PC-9 (cell line): ENCODE data around the gene TRIM24. TPM values are rescaled to one million over a fixed set of nuclear protein-coding genes. Genes with fewer than 3 reads are reported as not detected.
A peak's percentile ranks its signal among the peaks of the same experiment; 100 is the strongest.

Experiments
- BruUV-seq: library from RNA; stranded (reverse); fragments of 400-500 nt; replicated peaks from 2 replicates; lab custom pipeline; 2021; lab: Mats Ljungman, UMichigan
- CTCF ChIA-PET: fragments of 300-600 bp; sonication (Branson Sonifier 250); formaldehyde crosslinking; loops from one replicate; lab custom pipeline; 2022; ENCODE audit warnings: antibody characterized with exemption; lab: Charles Lee
- POLR2A ChIA-PET: fragments of 300-600 bp; sonication (Branson Sonifier 250); formaldehyde crosslinking; loops from one replicate; lab custom pipeline; 2022; ENCODE audit warnings: antibody characterized with exemption; ENCODE audit not compliant: unreplicated experiment; lab: Charles Lee
- DNase-seq, 2 experiments: peaks; one replicate each; pipeline versions ENCODE4 v3.0.0 to v3.0.0-alpha.2; 2015 to 2022; ENCODE audit warnings: mixed read lengths in 1 of 2
- H2AFZ ChIP-seq: fragments of 200-600 bp; sonication (generic); 2 replicates; pipeline ENCODE4 v1.8.1; 2017; ENCODE audit warnings: antibody characterized with exemption
- H3F3A ChIP-seq: fragments of 200-600 bp; sonication (generic); 2 replicates; pipeline ENCODE4 v1.8.1; 2017; ENCODE audit warnings: antibody characterized with exemption, mild to moderate bottlenecking, low read depth; ENCODE audit not compliant: insufficient read depth
- H3K27ac ChIP-seq: fragments of 200-600 bp; sonication (generic); 2 replicates; pipeline ENCODE4 v1.6.1; 2016; ENCODE audit warnings: mixed run types
- H3K27me3 ChIP-seq: fragments of 200-600 bp; sonication (generic); 2 replicates; pipeline ENCODE4 v1.6.1; 2016; ENCODE audit warnings: low read depth, mixed run types; ENCODE audit not compliant: insufficient read depth
- H3K36me3 ChIP-seq: fragments of 200-600 bp; sonication (generic); 2 replicates; pipeline ENCODE4 v1.6.1; 2016; ENCODE audit warnings: low read depth, mixed run types
- H3K4me1 ChIP-seq: fragments of 200-600 bp; sonication (generic); replicated peaks from 2 replicates; pipeline ENCODE4 v1.6.1; 2016; ENCODE audit warnings: mixed run types; ENCODE audit not compliant: insufficient read depth
- H3K4me2 ChIP-seq: fragments of 200-600 bp; sonication (generic); 2 replicates; pipeline ENCODE4 v1.6.1; 2017; ENCODE audit warnings: mixed run types
- H3K4me3 ChIP-seq: fragments of 200-600 bp; sonication (generic); 2 replicates; pipeline ENCODE4 v1.6.1; 2016; ENCODE audit warnings: mixed run types
- H3K79me2 ChIP-seq: fragments of 200-600 bp; sonication (generic); 2 replicates; pipeline ENCODE4 v1.6.1; 2017; ENCODE audit warnings: low read depth, mixed run types
- H3K9me2 ChIP-seq: fragments of 200-600 bp; sonication (generic); 2 replicates; pipeline ENCODE4 v1.8.1; 2017; ENCODE audit warnings: mild to moderate bottlenecking; ENCODE audit not compliant: insufficient read depth
- H3K9me3 ChIP-seq: fragments of 200-600 bp; sonication (generic); 2 replicates; pipeline ENCODE4 v1.8.1; 2016; ENCODE audit warnings: low read depth; ENCODE audit not compliant: insufficient read depth
- H4K20me1 ChIP-seq: fragments of 200-600 bp; sonication (generic); 2 replicates; pipeline ENCODE4 v1.8.1; 2017; ENCODE audit not compliant: insufficient read depth
- CTCF ChIP-seq: fragments of 200-600 bp; sonication (generic); conservative IDR thresholded peaks from 2 replicates; pipeline ENCODE4 v1.6.1; 2017; ENCODE audit warnings: mixed run types, antibody characterized with exemption, mild to moderate bottlenecking, moderate library complexity
- EZH2 ChIP-seq: fragments of 200-600 bp; sonication (generic); IDR thresholded peaks from 2 replicates; pipeline ENCODE4 v1.8.0; 2017; ENCODE audit warnings: antibody characterized with exemption, low read depth
- intact Hi-C: fragments of 100-400 bp; cut with micrococcal nuclease; formaldehyde crosslinking; loops from one replicate; pipeline ENCODE4 v1.10.0; 2022; ENCODE audit not compliant: unreplicated experiment
- total RNA-seq: library from RNA; stranded (reverse); gene quantifications from 2 replicates; pipeline ENCODE4 v1.2.3, GENCODE V29; 2021

Gene TRIM24
- total RNA-seq, 1 experiment from 2014 or later, result 20.5 TPM

GRCh38 chr7:138630059-138630610 lies 170.1 kb downstream of the TRIM24 start:
- no peak overlapping the region for H3K4me2 ChIP-seq
- no peaks in the 10 kb centered on the region for H3K9me3 ChIP-seq
- POLR2A ChIA-PET, result interaction anchor here (0.6 kb wide), 1 partner anchor 164 kb away, joined by 3 read pairs; no protein-coding TSS in a partner anchor
- H3K9me2 ChIP-seq, result no peaks in the 10 kb centered on the region
- DNase-seq, result peak in 1 of 2 experiments; percentile 13
- intact Hi-C loops, result no loop called here
- no peak overlapping the region for H3K4me3 ChIP-seq
- H3K4me1 ChIP-seq, result no peaks in the 10 kb centered on the region
- no peaks in the 10 kb centered on the region for H3K36me3 ChIP-seq
- H3K27me3 ChIP-seq, result no peaks in the 10 kb centered on the region
- TF ChIP-seq EZH2, result no peak
- TF ChIP-seq CTCF, result no peak
- no peaks in the 10 kb centered on the region for H3K79me2 ChIP-seq
- H3F3A ChIP-seq, result no peaks in the 10 kb centered on the region; the same call in 1 of the 2 replicates
- H2AFZ ChIP-seq, result no peak overlapping the region
- H4K20me1 ChIP-seq, result no peaks in the 10 kb centered on the region
- no TSS peak for BruUV-seq
- CTCF ChIA-PET, result no interaction called here
- H3K27ac ChIP-seq, result no peak overlapping the region

- ChIA-PET POLR2A (no interaction called here), CTCF (no interaction called here)
- no peaks in the 10 kb centered on the region for H3K4me1 ChIP-seq
- no peak overlapping the region for H2AFZ ChIP-seq
- H3K9me3 ChIP-seq, result no peaks in the 10 kb centered on the region
- DNase-seq, result no peak
- BruUV-seq, result no TSS peak
- TF ChIP-seq CTCF, result no peak
- no peak for TF ChIP-seq EZH2
- H3K4me3 ChIP-seq, result no peak overlapping the region
- intact Hi-C loops, result no loop called here
- H3K36me3 ChIP-seq, result no peaks in the 10 kb centered on the region
- no peak overlapping the region for H3K4me2 ChIP-seq
- H3K79me2 ChIP-seq, result no peaks in the 10 kb centered on the region
- H3K27ac ChIP-seq, result no peak overlapping the region
- H4K20me1 ChIP-seq, result no peaks in the 10 kb centered on the region
- H3K27me3 ChIP-seq, result no peaks in the 10 kb centered on the region
- H3F3A ChIP-seq, result no peaks in the 10 kb centered on the region
- H3K9me2 ChIP-seq, result no peaks in the 10 kb centered on the region
These were observed 172.3 kb downstream of the TRIM24 start for GRCh38 chr7:138632384-138632783.

DNA sequence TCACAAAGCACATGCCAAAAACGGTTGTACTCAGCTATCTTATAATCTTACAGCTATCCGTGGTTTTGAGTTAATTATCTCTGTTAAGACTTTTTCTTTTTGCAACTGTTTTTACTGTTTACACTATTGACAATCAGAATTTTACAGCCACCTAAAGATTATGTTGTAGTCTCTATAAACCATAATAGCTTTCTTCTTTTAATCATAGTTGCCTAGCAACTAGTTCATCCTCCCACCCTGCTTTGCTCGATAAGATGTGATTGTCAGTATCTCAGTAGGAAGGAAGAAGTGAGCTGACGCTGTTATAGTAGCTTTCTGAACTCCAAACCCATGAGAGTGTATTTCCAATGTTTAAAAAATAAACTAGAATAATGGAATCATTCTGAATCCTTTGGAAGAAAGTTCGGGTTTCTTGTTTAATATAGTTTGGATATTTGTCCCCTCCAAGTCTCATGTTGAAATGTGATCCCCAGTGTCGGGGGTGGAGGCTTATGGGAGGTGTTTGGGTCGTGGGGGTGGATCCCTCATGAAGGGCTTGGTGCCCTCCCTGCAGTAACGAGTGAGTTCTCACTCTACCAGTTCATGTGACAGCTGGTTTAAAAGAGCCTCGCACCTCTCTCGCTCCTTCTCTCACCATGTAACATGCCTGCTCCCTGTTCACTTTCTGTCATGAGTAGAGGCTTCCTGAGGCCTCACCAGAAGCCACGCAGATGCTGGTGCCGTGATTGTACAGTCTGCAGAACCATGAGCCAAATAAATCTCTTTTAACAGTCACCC lies 173.0 kb downstream of the TRIM24 start:
- no peaks in the 10 kb centered on the region for H3K36me3 ChIP-seq
- ChIA-PET POLR2A (no interaction called here), CTCF (no interaction called here)
- intact Hi-C loops, result no loop called here
- no peak overlapping the region for H3K4me2 ChIP-seq
- no peaks in the 10 kb centered on the region for H3K9me3 ChIP-seq
- H3F3A ChIP-seq, result no peaks in the 10 kb centered on the region
- no peaks in the 10 kb centered on the region for H4K20me1 ChIP-seq
- no peak overlapping the region for H3K27ac ChIP-seq
- H3K4me3 ChIP-seq, result no peak overlapping the region
- no peaks in the 10 kb centered on the region for H3K4me1 ChIP-seq
- H3K9me2 ChIP-seq, result no peaks in the 10 kb centered on the region
- no peak overlapping the region for H2AFZ ChIP-seq
- BruUV-seq, result no TSS peak
- H3K27me3 ChIP-seq, result no peaks in the 10 kb centered on the region
- H3K79me2 ChIP-seq, result no peaks in the 10 kb centered on the region
- no peak for DNase-seq
- TF ChIP-seq EZH2 (no peak), CTCF (no peak)

Other genes starting within 250 kb of the TRIM24 start
- gene SVOPL, start 241.1 kb downstream of the TRIM24 start, total RNA-seq, result 0.70 and 1.0 TPM in 2 replicates